ENCODE data around the gene GAL3ST2. TPM values are rescaled to one million over a fixed set of nuclear protein-coding genes. Genes with fewer than 3 reads are reported as not detected.
"Not testable (repeated sequence)": the region's sequence is repeated elsewhere in the genome, so short reads cannot be mapped to it uniquely, and the experiment has no call there.

Gene GAL3ST2
- total RNA-seq, 1 donor from 2014 or later: 0.30 TPM

- DNase-seq: no peak
Measured at GRCh38 chr2:241795021-241795999, 18.7 kb downstream of the GAL3ST2 start.

- DNase-seq: no peak
Measured at GRCh38 chr2:241796209-241796608, 19.6 kb downstream of the GAL3ST2 start.

- no peak for DNase-seq
Measured at GRCh38 chr2:241796610-241797138, 20.1 kb downstream of the GAL3ST2 start.

GRCh38 chr2:241797441-241798080 lies 20.9 kb downstream of the GAL3ST2 start:
- DNase-seq: no peak

- no peak for DNase-seq
Measured at GRCh38 chr2:241798081-241798630, 21.5 kb downstream of the GAL3ST2 start.

- no peak for DNase-seq
Measured at GRCh38 chr2:241798631-241799521, 22.3 kb downstream of the GAL3ST2 start.

GRCh38 chr2:241799522-241800197 lies 23.0 kb downstream of the GAL3ST2 start:
- no peak for DNase-seq

- not testable (repeated sequence) for DNase-seq
Measured at GRCh38 chr2:241800198-241800903, 23.7 kb downstream of the GAL3ST2 start.

GRCh38 chr2:241801611-241802420 lies 25.2 kb downstream of the GAL3ST2 start:
- no peak for DNase-seq

GRCh38 chr2:241802421-241803318 lies 26.0 kb downstream of the GAL3ST2 start:
- DNase-seq: no peak

- peak; percentile 36 for DNase-seq
Measured at GRCh38 chr2:241803387-241804325, 27.0 kb downstream of the GAL3ST2 start.

GRCh38 chr2:241804326-241805229 lies 28.0 kb downstream of the GAL3ST2 start:
- no peak for DNase-seq

GRCh38 chr2:241806217-241806616 lies 29.6 kb downstream of the GAL3ST2 start:
- not testable (repeated sequence) for DNase-seq

GRCh38 chr2:241808051-241808720 lies 31.6 kb downstream of the GAL3ST2 start:
- no peak for DNase-seq

- DNase-seq: no peak
Measured at GRCh38 chr2:241808721-241809382, 32.2 kb downstream of the GAL3ST2 start, which contains the start of gene NEU4. NEU4 (plus strand) TSS chr2:241809193; CDS start chr2:241814485, 5,292 bp downstream.
